Mammary epithelial cell (primary cell): ENCODE results near the gene TTLL7.

ENCODE experiments used
- EZH2 ChIP-seq: IDR thresholded peaks from 2 replicates; pipeline ENCODE4 v1.6.1; 2012; ENCODE audit warnings: low read length, inconsistent platforms, borderline replicate concordance
- TF ChIP-seq, protein P1 (sequence below), 2 donors: IDR thresholded peaks in 1 of 2; conservative IDR thresholded peaks in 1 of 2; 2 replicates each; pipeline ENCODE4 v1.5.1; 2011 to 2012; ENCODE audit warnings: inconsistent platforms in 2 of 2, low read length in 2 of 2, mild to moderate bottlenecking in 2 of 2, control low read depth in 1 of 2, low read depth in 1 of 2; ENCODE audit not compliant: insufficient read depth in 1 of 2; ENCODE audit errors: extremely low read depth in 1 of 2

DNA sequence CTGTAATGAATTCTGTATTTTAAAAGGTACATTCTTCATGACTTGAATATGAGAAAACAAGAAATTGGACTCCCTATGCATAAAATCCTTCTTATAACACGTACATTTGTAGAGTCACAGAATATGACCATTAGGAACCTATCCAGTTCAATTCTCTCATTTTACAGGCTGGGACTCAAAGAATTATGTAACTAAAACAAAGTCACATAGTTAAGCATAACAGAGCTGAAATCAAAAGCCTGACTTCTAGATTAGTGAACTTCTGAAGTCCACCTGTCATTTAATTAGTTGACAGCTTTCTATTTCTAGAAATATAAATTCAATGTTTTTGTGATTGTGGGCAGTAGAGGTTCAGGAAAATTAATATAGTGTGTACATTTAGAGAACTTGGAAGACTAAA, 20.3 kb upstream of the TTLL7 start:
- TF ChIP-seq, protein P1, sequence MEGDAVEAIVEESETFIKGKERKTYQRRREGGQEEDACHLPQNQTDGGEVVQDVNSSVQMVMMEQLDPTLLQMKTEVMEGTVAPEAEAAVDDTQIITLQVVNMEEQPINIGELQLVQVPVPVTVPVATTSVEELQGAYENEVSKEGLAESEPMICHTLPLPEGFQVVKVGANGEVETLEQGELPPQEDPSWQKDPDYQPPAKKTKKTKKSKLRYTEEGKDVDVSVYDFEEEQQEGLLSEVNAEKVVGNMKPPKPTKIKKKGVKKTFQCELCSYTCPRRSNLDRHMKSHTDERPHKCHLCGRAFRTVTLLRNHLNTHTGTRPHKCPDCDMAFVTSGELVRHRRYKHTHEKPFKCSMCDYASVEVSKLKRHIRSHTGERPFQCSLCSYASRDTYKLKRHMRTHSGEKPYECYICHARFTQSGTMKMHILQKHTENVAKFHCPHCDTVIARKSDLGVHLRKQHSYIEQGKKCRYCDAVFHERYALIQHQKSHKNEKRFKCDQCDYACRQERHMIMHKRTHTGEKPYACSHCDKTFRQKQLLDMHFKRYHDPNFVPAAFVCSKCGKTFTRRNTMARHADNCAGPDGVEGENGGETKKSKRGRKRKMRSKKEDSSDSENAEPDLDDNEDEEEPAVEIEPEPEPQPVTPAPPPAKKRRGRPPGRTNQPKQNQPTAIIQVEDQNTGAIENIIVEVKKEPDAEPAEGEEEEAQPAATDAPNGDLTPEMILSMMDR (conservative IDR thresholded peaks at IDR 0.05 in 1 of 2, IDR thresholded peaks at IDR 0.05 in 1 of 2; ENCODE audit: extremely low read depth in 1 of 2, insufficient read depth in 1 of 2, low read depth in 1 of 2, low read length in 2 of 2), result no peak
- TF ChIP-seq EZH2, result no peak
